ENCODE data around the gene E2F8.

GRCh38 chr11:19244084-19244483, 3.3 kb upstream of the E2F8 start:
- no peak for TF ChIP-seq CTCF (IDR thresholded peaks at IDR 0.05)
- no peak for TF ChIP-seq POLR2AphosphoS5 (IDR thresholded peaks at IDR 0.05)
